Measurements from ENCODE around the gene CRKL.

The CRKL gene

GRCh38 chr22:20943104-20943933 lies 26.1 kb downstream of the CRKL start:
- H3K79me2 ChIP-seq: peaks cover 52% of the 10 kb centered on the region
- H3K27ac ChIP-seq: no peak overlapping the region
- no peak overlapping the region for H3K4me3 ChIP-seq (ENCODE audit: low read depth, low read length)
- H3K9ac ChIP-seq: no peak overlapping the region
- H3K4me2 ChIP-seq (ENCODE audit: low read length): no peak overlapping the region
- no peaks in the 10 kb centered on the region for H3K27me3 ChIP-seq (ENCODE audit: control insufficient read depth, insufficient read depth, low read length)
- H2AFZ ChIP-seq: no peak overlapping the region
- peaks cover under 1% of the 10 kb centered on the region for H3K4me1 ChIP-seq
- no peaks in the 10 kb centered on the region for H3K36me3 ChIP-seq (ENCODE audit: control insufficient read depth, insufficient read depth, low read length)
- TF ChIP-seq CTCF (IDR thresholded peaks at IDR 0.05): no peak
- H3K9me3 ChIP-seq (ENCODE audit: control insufficient read depth, low read length): no peaks in the 10 kb centered on the region

- Histone ChIP-seq H2AFZ (no peak overlapping the region), H3K36me3 (ENCODE audit: control insufficient read depth, insufficient read depth, low read length) (no peaks in the 10 kb centered on the region), H3K27ac (no peak overlapping the region)
Measured at GRCh38 chr22:20944042-20944441, 26.8 kb downstream of the CRKL start.

GRCh38 chr22:20945578-20945934 lies 28.3 kb downstream of the CRKL start:
- Histone ChIP-seq H3K79me2 (peaks cover 49% of the 10 kb centered on the region), H3K9ac (no peak overlapping the region), H3K27ac (no peak overlapping the region), H3K27me3 (ENCODE audit: control insufficient read depth, insufficient read depth, low read length) (no peaks in the 10 kb centered on the region), H3K9me3 (ENCODE audit: control insufficient read depth, low read length) (no peaks in the 10 kb centered on the region), H3K36me3 (ENCODE audit: control insufficient read depth, insufficient read depth, low read length) (no peaks in the 10 kb centered on the region), H3K4me1 (no peaks in the 10 kb centered on the region), H3K4me3 (ENCODE audit: low read depth, low read length) (no peak overlapping the region), H2AFZ (no peak overlapping the region), H3K4me2 (ENCODE audit: low read length) (no peak overlapping the region)
- no peak for TF ChIP-seq CTCF (IDR thresholded peaks at IDR 0.05)

More at GRCh38 chr22:20944042-20944441, 26.8 kb downstream of the CRKL start:
- Histone ChIP-seq H3K79me2 (peaks cover 52% of the 10 kb centered on the region), H3K4me1 (no peaks in the 10 kb centered on the region), H3K9ac (no peak overlapping the region), H3K27me3 (ENCODE audit: control insufficient read depth, insufficient read depth, low read length) (no peaks in the 10 kb centered on the region), H3K4me2 (ENCODE audit: low read length) (no peak overlapping the region), H3K9me3 (ENCODE audit: control insufficient read depth, low read length) (no peaks in the 10 kb centered on the region), H3K4me3 (ENCODE audit: low read depth, low read length) (no peak overlapping the region)
- TF ChIP-seq CTCF (IDR thresholded peaks at IDR 0.05): no peak

- Histone ChIP-seq H3K9ac (no peak overlapping the region), H3K4me1 (no peaks in the 10 kb centered on the region), H3K4me3 (ENCODE audit: low read depth, low read length) (no peak overlapping the region), H3K27ac (no peak overlapping the region), H2AFZ (no peak overlapping the region), H3K36me3 (ENCODE audit: control insufficient read depth, insufficient read depth, low read length) (no peaks in the 10 kb centered on the region), H3K9me3 (ENCODE audit: control insufficient read depth, low read length) (no peaks in the 10 kb centered on the region), H3K4me2 (ENCODE audit: low read length) (no peak overlapping the region), H3K79me2 (peaks cover 46% of the 10 kb centered on the region), H3K27me3 (ENCODE audit: control insufficient read depth, insufficient read depth, low read length) (no peaks in the 10 kb centered on the region)
- no peak for TF ChIP-seq CTCF (IDR thresholded peaks at IDR 0.05)
Measured at GRCh38 chr22:20946080-20946986, 29.1 kb downstream of the CRKL start.

Data from parathyroid adenoma (tissue), 2 donors.